Measurements from ENCODE around the gene MARF1. TPM values are rescaled to one million over a fixed set of nuclear protein-coding genes. Genes with fewer than 3 reads are reported as not detected.

MARF1 gene
- polyA plus RNA-seq, 1 donor (not counting 4 experiments of a cell fraction or from before 2014, with no cell fraction given): 12.5 TPM

DNA sequence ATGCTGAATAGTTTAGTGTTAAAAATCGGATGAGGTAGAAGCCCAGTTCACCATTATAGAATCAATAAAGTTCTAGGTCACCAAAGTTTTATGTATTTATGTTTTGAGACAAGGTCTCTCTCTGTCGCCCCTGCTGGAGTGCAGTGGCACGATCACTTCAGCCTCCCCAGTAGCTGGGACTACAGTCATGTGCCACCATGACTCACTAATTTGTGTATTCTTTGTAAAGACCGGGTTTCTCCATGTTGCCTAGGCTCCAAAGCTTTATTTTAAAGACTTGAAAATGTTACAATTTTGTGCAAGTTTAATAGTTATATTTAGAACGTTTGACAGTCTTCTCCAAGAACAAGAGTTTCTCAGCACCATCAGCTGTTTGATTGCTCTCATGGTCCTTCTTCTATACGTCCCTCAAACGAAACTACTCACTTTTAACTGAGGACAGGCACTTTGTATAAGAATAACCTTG lies 39.2 kb upstream of the MARF1 start:
- DNase-seq (ENCODE audit: low read depth, low spot score): peak; percentile 28

DNA sequence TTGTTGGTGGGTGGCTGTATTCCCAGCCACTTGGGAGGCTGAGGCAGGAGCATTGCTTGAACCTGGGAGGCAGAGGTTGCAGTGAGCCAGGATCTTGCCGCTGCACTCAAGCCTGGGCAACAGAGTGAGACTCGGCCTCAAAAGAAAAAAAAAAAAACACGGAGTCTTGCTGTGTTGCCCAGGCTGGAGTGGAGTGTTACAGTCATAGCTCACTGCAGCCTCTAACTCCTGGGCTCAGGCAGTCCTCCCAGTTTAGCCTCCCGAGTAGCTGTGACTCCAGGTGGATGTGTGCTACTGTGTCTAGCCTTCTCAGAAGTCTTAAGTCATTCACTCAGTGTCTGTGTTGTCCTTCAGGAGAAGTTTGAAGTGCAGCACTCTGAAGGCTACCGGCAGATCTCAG lies 34.5 kb upstream of the MARF1 start:
- FAIRE-seq (no peak), DNase-seq (ENCODE audit: low read depth, low spot score) (no peak)
- H3K36me3 ChIP-seq (ENCODE audit: control insufficient read depth in 2 of 2, extremely low read depth in 1 of 2, insufficient read depth in 2 of 2, low read length in 2 of 2): peaks cover 9 to 24% of the 10 kb centered on the region in 2 experiments
- no peak for TF ChIP-seq EZH2 (IDR thresholded peaks at IDR 0.05; ENCODE audit: low read length)
- TF ChIP-seq, protein P1, sequence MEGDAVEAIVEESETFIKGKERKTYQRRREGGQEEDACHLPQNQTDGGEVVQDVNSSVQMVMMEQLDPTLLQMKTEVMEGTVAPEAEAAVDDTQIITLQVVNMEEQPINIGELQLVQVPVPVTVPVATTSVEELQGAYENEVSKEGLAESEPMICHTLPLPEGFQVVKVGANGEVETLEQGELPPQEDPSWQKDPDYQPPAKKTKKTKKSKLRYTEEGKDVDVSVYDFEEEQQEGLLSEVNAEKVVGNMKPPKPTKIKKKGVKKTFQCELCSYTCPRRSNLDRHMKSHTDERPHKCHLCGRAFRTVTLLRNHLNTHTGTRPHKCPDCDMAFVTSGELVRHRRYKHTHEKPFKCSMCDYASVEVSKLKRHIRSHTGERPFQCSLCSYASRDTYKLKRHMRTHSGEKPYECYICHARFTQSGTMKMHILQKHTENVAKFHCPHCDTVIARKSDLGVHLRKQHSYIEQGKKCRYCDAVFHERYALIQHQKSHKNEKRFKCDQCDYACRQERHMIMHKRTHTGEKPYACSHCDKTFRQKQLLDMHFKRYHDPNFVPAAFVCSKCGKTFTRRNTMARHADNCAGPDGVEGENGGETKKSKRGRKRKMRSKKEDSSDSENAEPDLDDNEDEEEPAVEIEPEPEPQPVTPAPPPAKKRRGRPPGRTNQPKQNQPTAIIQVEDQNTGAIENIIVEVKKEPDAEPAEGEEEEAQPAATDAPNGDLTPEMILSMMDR (optimal IDR thresholded peaks at IDR 0.05 in 1 of 3, IDR thresholded peaks at IDR 0.05 in 1 of 3, conservative IDR thresholded peaks at IDR 0.05 in 1 of 3; ENCODE audit: extremely low read depth in 1 of 3, insufficient read depth in 2 of 3, low read length in 3 of 3): no peak
- H3K9me1 ChIP-seq (ENCODE audit: control insufficient read depth, extremely low read depth, insufficient read depth, low read length): peaks cover 2% of the 10 kb centered on the region
- H3K27me3 ChIP-seq (ENCODE audit: control insufficient read depth, extremely low read depth, insufficient read depth, low read length): no peaks in the 10 kb centered on the region
- peaks cover 24% of the 10 kb centered on the region for H3K4me1 ChIP-seq (ENCODE audit: control insufficient read depth, extremely low read depth, insufficient read depth, low read length)
- no peaks in the 10 kb centered on the region for H4K20me1 ChIP-seq (ENCODE audit: control insufficient read depth, extremely low read depth, insufficient read depth, low read length)
- no peak overlapping the region for H3K9ac ChIP-seq (ENCODE audit: control insufficient read depth, extremely low read depth, insufficient read depth, low read length)
- dilution Hi-C loops (cut with MboI; ENCODE audit: extremely low pct_ligation_motif_present, low sequenced_read_pairs): no loop called here
- H3K4me2 ChIP-seq (ENCODE audit: control insufficient read depth, extremely low read depth, insufficient read depth, low read depth, low read length): no peak overlapping the region
- no peak overlapping the region for H2AFZ ChIP-seq (ENCODE audit: control insufficient read depth, low read length)
- H3K79me2 ChIP-seq (ENCODE audit: control insufficient read depth, insufficient read depth, low read length): peaks cover 37% of the 10 kb centered on the region
- no peak overlapping the region for H3K27ac ChIP-seq (ENCODE audit: control insufficient read depth, insufficient read depth, low read length)
- H3K9me3 ChIP-seq (ENCODE audit: control insufficient read depth, low read depth, low read length): no peaks in the 10 kb centered on the region
- no peak overlapping the region for H3K4me3 ChIP-seq (ENCODE audit: control insufficient read depth in 2 of 3, extremely low read depth in 1 of 3, insufficient read depth in 2 of 3, low read depth in 1 of 3, low read length in 3 of 3)

More for the DNA sequence above, 39.2 kb upstream of the MARF1 start:
- peak overlapping the region; percentile 87 for H3K27ac ChIP-seq (ENCODE audit: control insufficient read depth, insufficient read depth, low read length)
- peaks cover 25 to 28% of the 10 kb centered on the region in 2 experiments for H3K36me3 ChIP-seq (ENCODE audit: control insufficient read depth in 2 of 2, extremely low read depth in 1 of 2, insufficient read depth in 2 of 2, low read length in 2 of 2)
- TF ChIP-seq, protein P1 (optimal IDR thresholded peaks at IDR 0.05 in 1 of 3, IDR thresholded peaks at IDR 0.05 in 1 of 3, conservative IDR thresholded peaks at IDR 0.05 in 1 of 3; ENCODE audit: extremely low read depth in 1 of 3, insufficient read depth in 2 of 3, low read length in 3 of 3): peak; percentile 54 to 76 (median 55)
- TF ChIP-seq EZH2 (IDR thresholded peaks at IDR 0.05; ENCODE audit: low read length): no peak
- peak overlapping the region; percentile 41 for H3K4me2 ChIP-seq (ENCODE audit: control insufficient read depth, extremely low read depth, insufficient read depth, low read depth, low read length)
- no peaks in the 10 kb centered on the region for H3K9me3 ChIP-seq (ENCODE audit: control insufficient read depth, low read depth, low read length)
- H3K4me1 ChIP-seq (ENCODE audit: control insufficient read depth, extremely low read depth, insufficient read depth, low read length): peaks cover 6% of the 10 kb centered on the region
- dilution Hi-C loops (cut with MboI; ENCODE audit: extremely low pct_ligation_motif_present, low sequenced_read_pairs): no loop called here
- H3K27me3 ChIP-seq (ENCODE audit: control insufficient read depth, extremely low read depth, insufficient read depth, low read length): no peaks in the 10 kb centered on the region
- H2AFZ ChIP-seq (ENCODE audit: control insufficient read depth, low read length): peak overlapping the region; percentile 19
- FAIRE-seq: no peak
- H3K79me2 ChIP-seq (ENCODE audit: control insufficient read depth, insufficient read depth, low read length): peaks cover 27% of the 10 kb centered on the region
- H3K4me3 ChIP-seq (ENCODE audit: control insufficient read depth in 2 of 3, extremely low read depth in 1 of 3, insufficient read depth in 2 of 3, low read depth in 1 of 3, low read length in 3 of 3): no peak overlapping the region
- no peaks in the 10 kb centered on the region for H4K20me1 ChIP-seq (ENCODE audit: control insufficient read depth, extremely low read depth, insufficient read depth, low read length)
- peak overlapping the region; percentile 33 for H3K9ac ChIP-seq (ENCODE audit: control insufficient read depth, extremely low read depth, insufficient read depth, low read length)
- H3K9me1 ChIP-seq (ENCODE audit: control insufficient read depth, extremely low read depth, insufficient read depth, low read length): no peaks in the 10 kb centered on the region
